Endodermal cell (in vitro differentiated cells): Measurements from ENCODE around the gene UBE3C. TPM values are rescaled to one million over a fixed set of nuclear protein-coding genes. Genes with fewer than 3 reads are reported as not detected.

Experiments used
- DNase-seq: peaks from one replicate; pipeline ENCODE4 v3.0.0-alpha.2; 2017
- H3K27ac ChIP-seq: 2 replicates; pipeline ENCODE4 v1.5.1; 2013; ENCODE audit warnings: mild to moderate bottlenecking, low read depth, low read length, moderate library complexity
- H3K27me3 ChIP-seq: 2 replicates; pipeline ENCODE4 v1.6.1; 2013; ENCODE audit warnings: mild to moderate bottlenecking, low read length, moderate library complexity; ENCODE audit not compliant: insufficient read depth, control insufficient read depth, poor library complexity, severe bottlenecking
- H3K36me3 ChIP-seq: 2 replicates; pipeline ENCODE4 v1.7.0; 2013; ENCODE audit warnings: mild to moderate bottlenecking, low read length, moderate library complexity; ENCODE audit not compliant: control insufficient read depth, insufficient read depth
- H3K4me1 ChIP-seq: one replicate; pipeline ENCODE4 v1.7.0; 2013; ENCODE audit warnings: low read length; ENCODE audit not compliant: control insufficient read depth, insufficient read depth
- H3K4me3 ChIP-seq: 2 replicates; pipeline ENCODE4 v1.5.1; 2013; ENCODE audit warnings: mild to moderate bottlenecking, low read length, moderate library complexity
- H3K9ac ChIP-seq: 2 replicates; pipeline ENCODE4 v1.6.1; 2013; ENCODE audit warnings: mild to moderate bottlenecking, low read length, moderate library complexity; ENCODE audit not compliant: poor library complexity, severe bottlenecking; ENCODE audit errors: extremely low read depth
- H3K9me3 ChIP-seq: 2 replicates; pipeline ENCODE4 v1.6.1; 2013; ENCODE audit warnings: mild to moderate bottlenecking, low read length, moderate library complexity; ENCODE audit not compliant: control insufficient read depth
- H3K27ac Mint-ChIP-seq: 2 replicates; pipeline ENCODE4 v1.8.0; 2020; ENCODE audit warnings: mixed read lengths
- H3K27me3 Mint-ChIP-seq: 2 replicates; pipeline ENCODE4 v1.8.0; 2021; ENCODE audit warnings: mild to moderate bottlenecking, mixed read lengths; ENCODE audit not compliant: insufficient read depth
- H3K36me3 Mint-ChIP-seq: 2 replicates; pipeline ENCODE4 v1.8.0; 2020; ENCODE audit warnings: low read depth, mixed read lengths
- H3K4me1 Mint-ChIP-seq: 2 replicates; pipeline ENCODE4 v1.8.0; 2020; ENCODE audit warnings: mixed read lengths
- H3K4me3 Mint-ChIP-seq: 2 replicates; pipeline ENCODE4 v1.8.0; 2020; ENCODE audit warnings: mild to moderate bottlenecking, moderate library complexity, mixed read lengths
- H3K9me3 Mint-ChIP-seq: 2 replicates; pipeline ENCODE4 v1.8.0; 2020; ENCODE audit warnings: mild to moderate bottlenecking, mixed read lengths
- CTCF ChIP-seq: fragments of 200-600 bp; sonication (generic); conservative IDR thresholded peaks from 2 replicates; pipeline ENCODE4 v1.5.0; 2021; ENCODE audit warnings: antibody characterized with exemption, mild to moderate bottlenecking
- WGBS, 2 experiments: methylation state at CpG; one replicate each; pipeline versions ENCODE4 v1.1.5 to v1.1.7; 2013; ENCODE audit warnings: missing lambda C conversion rate in 2 of 2, mixed read lengths in 1 of 2; ENCODE audit not compliant: insufficient coverage in 1 of 2, insufficient read length in 1 of 2; 5-methylcytosine and 5-hydroxymethylcytosine counted together
- total RNA-seq, 2 donors: library from RNA; stranded (reverse); fragmentation: NEBNext Ultra II Directional in 1 of 2; extraction: Animal tissue kit (Norgen Biotek cat#: 25700) in 1 of 2; gene quantifications; 2 replicates in 1 of 2; 3 replicates in 1 of 2; pipeline ENCODE4 v1.2.1, GENCODE V29; 2021

The UBE3C gene
- total RNA-seq, 2 donors from 2014 or later: 53.4 to 55.9 TPM

- H3K36me3 ChIP-seq: peaks cover 65% of the 10 kb centered on the region
Observed at GRCh38 chr7:157255201-157255606, 116.5 kb downstream of the UBE3C start.

GRCh38 chr7:157263156-157263555 is 124.4 kb downstream of the UBE3C start:
- no peaks in the 10 kb centered on the region for H3K4me1 Mint-ChIP-seq
- Histone ChIP-seq H3K4me3 (no peak overlapping the region), H3K27ac (no peak overlapping the region), H3K9me3 (no peaks in the 10 kb centered on the region), H3K4me1 (no peaks in the 10 kb centered on the region), H3K9ac (no peak overlapping the region), H3K27me3 (no peaks in the 10 kb centered on the region), H3K36me3 (peaks cover 78% of the 10 kb centered on the region)
- no peak overlapping the region for H3K4me3 Mint-ChIP-seq
- H3K27ac Mint-ChIP-seq: no peak overlapping the region
- peaks cover 68% of the 10 kb centered on the region for H3K36me3 Mint-ChIP-seq
- H3K9me3 Mint-ChIP-seq: no peaks in the 10 kb centered on the region
- no peak for DNase-seq
- TF ChIP-seq CTCF: no peak
- 97 to 98% methylated on average over 15 to 23 of the region's 23 CpGs for WGBS, 2 experiments
- H3K27me3 Mint-ChIP-seq: no peaks in the 10 kb centered on the region

More at GRCh38 chr7:157255201-157255606, 116.5 kb downstream of the UBE3C start:
- Histone ChIP-seq H3K4me1 (peaks cover 10% of the 10 kb centered on the region), H3K27me3 (no peaks in the 10 kb centered on the region), H3K9me3 (no peaks in the 10 kb centered on the region), H3K4me3 (no peak overlapping the region), H3K9ac (no peak overlapping the region), H3K27ac (no peak overlapping the region)
- Mint-ChIP-seq H3K9me3 (no peaks in the 10 kb centered on the region), H3K27ac (no peak overlapping the region), H3K36me3 (peaks cover 66% of the 10 kb centered on the region), H3K27me3 (no peaks in the 10 kb centered on the region), H3K4me3 (no peak overlapping the region), H3K4me1 (peaks cover 20% of the 10 kb centered on the region)
- no peak for TF ChIP-seq CTCF
- DNase-seq: no peak
- WGBS, 2 experiments: 94 to 95% methylated on average over 3 to 5 of the region's 5 CpGs

GRCh38 chr7:157265051-157265450 is 126.3 kb downstream of the UBE3C start:
- no peak for TF ChIP-seq CTCF
- H3K36me3 Mint-ChIP-seq: peaks cover 66% of the 10 kb centered on the region

More at GRCh38 chr7:157265051-157265450, 126.3 kb downstream of the UBE3C start:
- H3K4me1 Mint-ChIP-seq: peaks cover 3% of the 10 kb centered on the region
- H3K4me3 Mint-ChIP-seq: no peak overlapping the region
- H3K27me3 Mint-ChIP-seq: no peaks in the 10 kb centered on the region
- Histone ChIP-seq H3K36me3 (peaks cover 75% of the 10 kb centered on the region), H3K9me3 (no peaks in the 10 kb centered on the region), H3K27me3 (no peaks in the 10 kb centered on the region), H3K4me1 (no peaks in the 10 kb centered on the region), H3K27ac (no peak overlapping the region), H3K9ac (no peak overlapping the region), H3K4me3 (no peak overlapping the region)
- H3K9me3 Mint-ChIP-seq: no peaks in the 10 kb centered on the region
- peak overlapping the region; percentile 16 for H3K27ac Mint-ChIP-seq
- no peak for DNase-seq
- 97 to 98% methylated on average over 11 to 12 of the region's 12 CpGs for WGBS, 2 experiments
